Breast epithelium (tissue), 4 donors: ENCODE data around the gene PCDHA6. TPM values are rescaled to one million over a fixed set of nuclear protein-coding genes. Genes with fewer than 3 reads are reported as not detected.
"Not testable (repeated sequence)": the region's sequence is repeated elsewhere in the genome, so short reads cannot be mapped to it uniquely, and the experiment has no call there.

Experiments used
- DNase-seq, 2 donors: peaks; one replicate each; pipeline ENCODE4 v3.0.0-alpha.2; 2019; ENCODE audit warnings: low spot score in 2 of 2
- H3K27ac ChIP-seq, 2 donors: fragments of 200-600 bp; sonication (generic) in 1 of 2; one replicate each; pipeline ENCODE4 v1.5.1; 2016 to 2019; ENCODE audit warnings: mild to moderate bottlenecking in 1 of 2
- H3K27me3 ChIP-seq, 2 donors: fragments of 200-600 bp; sonication (generic) in 1 of 2; one replicate each; pipeline versions ENCODE4 v1.5.1 to v1.6.0; 2017 to 2019; ENCODE audit warnings: control low read depth in 1 of 2, mild to moderate bottlenecking in 1 of 2
- H3K36me3 ChIP-seq: fragments of 200-600 bp; one replicate; pipeline ENCODE4 v1.5.1; 2019
- H3K4me1 ChIP-seq, 2 donors: fragments of 200-600 bp; sonication (generic); one replicate each; pipeline ENCODE4 v1.5.1; 2016 to 2019; ENCODE audit warnings: control low read depth in 1 of 2
- H3K4me3 ChIP-seq, 3 donors: fragments of 200-600 bp; sonication (generic); 1 replicate in 2 of 3; 2 replicates in 1 of 3; pipeline ENCODE4 v1.5.1; 2016 to 2019; ENCODE audit warnings: mild to moderate bottlenecking in 3 of 3, moderate library complexity in 2 of 3
- H3K9me3 ChIP-seq, 2 donors: fragments of 200-600 bp; sonication (generic) in 1 of 2; one replicate each; pipeline ENCODE4 v1.5.1; 2016 to 2019; ENCODE audit warnings: control low read depth in 1 of 2
- POLR2A ChIP-seq: fragments of 450-650 bp; IDR thresholded peaks from one replicate; pipeline ENCODE4 v1.6.1; 2016; ENCODE audit warnings: antibody characterized with exemption, mild to moderate bottlenecking, moderate library complexity
- POLR2AphosphoS5 ChIP-seq, 3 donors: sonication (generic); formaldehyde crosslinking; IDR thresholded peaks; one replicate each; pipeline ENCODE4 v1.6.1; 2017; ENCODE audit warnings: antibody characterized with exemption in 3 of 3
- intact Hi-C: fragments of 100-400 bp; cut with DNase I; formaldehyde crosslinking; loops from one replicate; pipeline ENCODE4 v1.15.1; 2023; ENCODE audit warnings: low total_unique reads
- total RNA-seq, 3 donors: library from RNA; depleted of rRNA; stranded (reverse); fragments of >200 nt; gene quantifications; one replicate each; pipeline ENCODE4 v1.1.0, GENCODE V29; 2016
- TF ChIP-seq, protein P1 (sequence below), 3 donors: fragments of 450-650 bp; IDR thresholded peaks; one replicate each; pipeline ENCODE4 v1.5.1; 2016 to 2017; ENCODE audit warnings: antibody characterized with exemption in 3 of 3, mild to moderate bottlenecking in 3 of 3, moderate library complexity in 3 of 3

Gene PCDHA6
- total RNA-seq, 3 donors from 2014 or later, result 0.96 to 4.2 (median 2.6) TPM

GRCh38 chr5:140833993-140834392 lies 6.2 kb downstream of the PCDHA6 start, which contains the start of gene PCDHA7:
Gene PCDHA7, plus strand, starts transcription at chr5:140834269. Its CDS starts 115 bp downstream, at chr5:140834384.
- no peak for DNase-seq
- intact Hi-C loops, result no loop called here
- Histone ChIP-seq H3K27me3 (no peaks in the 10 kb centered on the region), H3K9me3 (peaks cover 41 to 62% of the 10 kb centered on the region in 2 donors), H3K4me1 (no peaks in the 10 kb centered on the region), H3K36me3 (no peaks in the 10 kb centered on the region), H3K4me3 (peak within 1 kb of the TSS in 1 of 3 donors; percentile 10), H3K27ac (no peak within 1 kb of the TSS)
- TF ChIP-seq POLR2AphosphoS5 (IDR thresholded peaks at IDR 0.05) (no peak), POLR2A (no peak)
- TF ChIP-seq, protein P1, sequence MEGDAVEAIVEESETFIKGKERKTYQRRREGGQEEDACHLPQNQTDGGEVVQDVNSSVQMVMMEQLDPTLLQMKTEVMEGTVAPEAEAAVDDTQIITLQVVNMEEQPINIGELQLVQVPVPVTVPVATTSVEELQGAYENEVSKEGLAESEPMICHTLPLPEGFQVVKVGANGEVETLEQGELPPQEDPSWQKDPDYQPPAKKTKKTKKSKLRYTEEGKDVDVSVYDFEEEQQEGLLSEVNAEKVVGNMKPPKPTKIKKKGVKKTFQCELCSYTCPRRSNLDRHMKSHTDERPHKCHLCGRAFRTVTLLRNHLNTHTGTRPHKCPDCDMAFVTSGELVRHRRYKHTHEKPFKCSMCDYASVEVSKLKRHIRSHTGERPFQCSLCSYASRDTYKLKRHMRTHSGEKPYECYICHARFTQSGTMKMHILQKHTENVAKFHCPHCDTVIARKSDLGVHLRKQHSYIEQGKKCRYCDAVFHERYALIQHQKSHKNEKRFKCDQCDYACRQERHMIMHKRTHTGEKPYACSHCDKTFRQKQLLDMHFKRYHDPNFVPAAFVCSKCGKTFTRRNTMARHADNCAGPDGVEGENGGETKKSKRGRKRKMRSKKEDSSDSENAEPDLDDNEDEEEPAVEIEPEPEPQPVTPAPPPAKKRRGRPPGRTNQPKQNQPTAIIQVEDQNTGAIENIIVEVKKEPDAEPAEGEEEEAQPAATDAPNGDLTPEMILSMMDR (IDR thresholded peaks at IDR 0.05), result no peak

- Histone ChIP-seq H3K9me3 (peaks cover 37 to 57% of the 10 kb centered on the region in 2 donors), H3K4me3 (peak overlapping the region in 1 of 3 donors; percentile 10)
- H3K36me3 ChIP-seq, H3K4me1 ChIP-seq, H3K27me3 ChIP-seq, H3K27ac ChIP-seq, intact Hi-C loops, DNase-seq: not testable (repeated sequence)
Measured at GRCh38 chr5:140834439-140835008, 6.8 kb downstream of the PCDHA6 start.

DNA sequence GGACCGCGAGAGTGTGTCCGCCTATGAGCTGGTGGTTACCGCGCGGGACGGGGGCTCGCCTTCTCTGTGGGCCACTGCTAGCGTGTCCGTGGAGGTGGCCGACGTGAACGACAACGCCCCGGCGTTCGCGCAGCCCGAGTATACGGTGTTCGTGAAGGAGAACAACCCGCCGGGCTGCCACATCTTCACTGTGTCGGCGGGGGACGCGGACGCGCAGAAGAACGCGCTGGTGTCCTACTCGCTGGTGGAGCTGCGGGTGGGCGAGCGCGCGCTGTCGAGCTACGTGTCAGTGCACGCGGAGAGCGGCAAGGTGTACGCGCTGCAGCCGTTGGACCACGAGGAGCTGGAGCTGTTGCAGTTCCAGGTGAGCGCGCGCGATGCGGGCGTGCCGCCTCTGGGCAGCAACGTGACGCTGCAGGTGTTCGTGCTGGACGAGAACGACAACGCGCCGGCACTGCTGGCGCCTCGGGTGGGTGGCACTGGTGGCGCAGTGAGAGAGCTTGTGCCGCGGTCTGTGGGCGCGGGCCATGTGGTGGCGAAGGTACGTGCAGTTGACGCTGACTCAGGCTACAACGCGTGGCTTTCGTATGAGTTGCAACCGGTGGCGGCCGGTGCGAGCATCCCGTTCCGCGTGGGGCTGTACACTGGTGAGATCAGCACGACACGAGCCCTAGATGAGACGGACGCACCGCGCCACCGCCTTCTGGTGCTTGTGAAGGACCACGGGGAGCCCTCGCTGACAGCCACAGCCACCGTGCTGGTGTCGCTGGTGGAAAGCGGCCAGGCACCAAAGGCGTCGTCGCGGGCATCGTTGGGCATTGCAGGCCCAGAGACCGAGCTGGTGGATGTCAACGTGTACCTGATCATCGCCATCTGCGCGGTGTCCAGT lies 8.1 kb downstream of the PCDHA6 start:
- intact Hi-C loops, result no loop called here
- Histone ChIP-seq H3K4me1 (no peaks in the 10 kb centered on the region), H3K27me3 (no peaks in the 10 kb centered on the region), H3K9me3 (peaks cover 28 to 62% of the 10 kb centered on the region in 2 donors), H3K27ac (no peak overlapping the region), H3K36me3 (no peaks in the 10 kb centered on the region), H3K4me3 (no peak overlapping the region)
- DNase-seq, result no peak
- TF ChIP-seq, protein P1 (IDR thresholded peaks at IDR 0.05), result no peak
- TF ChIP-seq POLR2A (no peak), POLR2AphosphoS5 (IDR thresholded peaks at IDR 0.05) (no peak)

DNA sequence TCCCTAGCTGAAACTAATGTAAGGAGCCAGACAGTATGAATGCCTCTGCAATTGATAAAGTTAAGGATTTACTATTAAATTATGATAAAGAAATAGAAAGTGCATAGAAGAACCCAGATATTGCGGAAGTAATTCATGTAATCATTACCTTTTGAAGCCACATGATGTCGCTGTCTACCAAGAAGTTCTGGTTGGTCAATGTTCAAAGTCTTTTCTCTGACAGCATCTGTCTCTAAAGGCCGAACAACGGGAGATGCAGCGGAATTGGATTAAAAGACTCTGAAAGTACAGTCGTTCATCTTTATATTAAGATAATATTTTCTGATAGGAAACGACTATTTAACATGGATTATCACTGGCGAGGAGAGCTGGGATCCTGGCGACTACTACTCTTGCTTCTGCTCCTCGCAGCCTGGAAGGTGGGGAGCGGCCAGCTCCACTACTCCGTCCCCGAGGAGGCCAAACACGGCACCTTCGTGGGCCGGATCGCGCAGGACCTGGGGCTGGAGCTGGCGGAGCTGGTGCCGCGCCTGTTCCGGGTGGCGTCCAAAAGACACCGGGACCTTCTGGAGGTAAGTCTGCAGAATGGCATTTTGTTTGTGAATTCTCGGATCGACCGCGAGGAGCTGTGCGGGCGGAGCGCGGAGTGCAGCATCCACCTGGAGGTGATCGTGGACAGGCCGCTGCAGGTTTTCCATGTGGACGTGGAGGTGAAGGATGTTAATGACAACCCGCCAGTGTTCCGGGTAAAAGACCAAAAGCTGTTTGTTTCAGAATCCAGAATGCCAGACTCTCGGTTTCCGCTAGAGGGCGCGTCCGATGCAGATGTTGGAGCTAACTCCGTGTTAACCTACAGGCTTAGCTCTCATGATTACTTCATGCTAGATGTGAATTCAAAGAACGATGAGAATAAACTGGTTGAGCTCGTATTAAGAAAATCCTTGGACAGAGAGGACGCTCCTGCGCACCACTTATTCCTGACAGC lies 13.5 kb downstream of the PCDHA6 start, which contains the start of gene PCDHA8:
PCDHA8 (plus strand) TSS at position 210 of the 985 bp plus-strand sequence; CDS start at position 345, 135 bp downstream.
- Histone ChIP-seq H3K36me3 (no peaks in the 10 kb centered on the region), H3K9me3 (peaks cover 27 to 55% of the 10 kb centered on the region in 2 donors), H3K27ac (no peak within 1 kb of the TSS), H3K27me3 (no peaks in the 10 kb centered on the region), H3K4me1 (no peaks in the 10 kb centered on the region), H3K4me3 (no peak within 1 kb of the TSS)
- TF ChIP-seq, protein P1 (IDR thresholded peaks at IDR 0.05), result no peak
- no peak for TF ChIP-seq POLR2A
- no peak for TF ChIP-seq POLR2AphosphoS5 (IDR thresholded peaks at IDR 0.05)
- intact Hi-C loops, result no loop called here
- no peak for DNase-seq
